Gastrocnemius medialis (tissue), 4 donors: ENCODE results near the gene TRIM68.

ENCODE experiments used
- CTCF ChIP-seq, 5 experiments: fragments of 450-650 bp in 3 of 5; fragments of 200-600 bp in 2 of 5; sonication (generic) in 2 of 5; IDR thresholded peaks in 4 of 5; conservative IDR thresholded peaks in 1 of 5; 1 replicate in 4 of 5; 2 replicates in 1 of 5; pipeline ENCODE4 v1.5.1; 2016 to 2019; ENCODE audit warnings: antibody characterized with exemption in 5 of 5, mild to moderate bottlenecking in 3 of 5, moderate library complexity in 3 of 5
- POLR2A ChIP-seq, 2 donors: fragments of 450-650 bp; IDR thresholded peaks; one replicate each; pipeline ENCODE4 v1.6.1; 2017; ENCODE audit warnings: antibody characterized with exemption in 2 of 2, mild to moderate bottlenecking in 2 of 2, moderate library complexity in 2 of 2

GRCh38 chr11:4636136-4636535 is 28.1 kb upstream of the TRIM68 start:
- TF ChIP-seq CTCF (IDR thresholded peaks at IDR 0.05 in 4 of 5, conservative IDR thresholded peaks at IDR 0.05 in 1 of 5), result no peak
- no peak for TF ChIP-seq POLR2A (IDR thresholded peaks at IDR 0.05)
